Pons (tissue), 1 donor: ENCODE data around the gene BRAF.
"Not testable (repeated sequence)": the region's sequence is repeated elsewhere in the genome, so short reads cannot be mapped to it uniquely, and the experiment has no call there.

Experiments
- DNase-seq: peaks from one replicate; pipeline ENCODE4 v3.0.0-alpha.2; 2016; ENCODE audit warnings: low spot score

BRAF gene

DNA sequence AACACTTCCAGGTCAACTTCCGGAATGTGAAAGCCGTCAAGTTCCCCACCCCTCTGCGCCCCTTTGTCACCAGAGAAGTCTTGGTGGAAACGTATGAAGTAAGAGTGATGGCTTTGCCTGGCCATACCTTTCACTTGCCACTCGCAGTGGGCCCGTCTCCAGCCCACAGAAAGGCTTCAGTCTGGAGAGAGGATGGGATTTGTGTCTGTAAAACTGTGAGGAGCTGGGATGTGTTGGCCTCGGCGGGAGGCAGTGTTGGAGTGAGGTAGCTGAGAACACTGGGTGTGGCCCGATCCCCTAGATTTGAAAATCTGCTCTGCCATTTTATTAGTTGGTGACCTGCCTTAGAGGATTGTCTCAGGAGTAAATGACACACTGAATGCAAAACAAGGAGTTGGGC lies 245.5 kb downstream of the BRAF start:
- no peak for DNase-seq

DNA sequence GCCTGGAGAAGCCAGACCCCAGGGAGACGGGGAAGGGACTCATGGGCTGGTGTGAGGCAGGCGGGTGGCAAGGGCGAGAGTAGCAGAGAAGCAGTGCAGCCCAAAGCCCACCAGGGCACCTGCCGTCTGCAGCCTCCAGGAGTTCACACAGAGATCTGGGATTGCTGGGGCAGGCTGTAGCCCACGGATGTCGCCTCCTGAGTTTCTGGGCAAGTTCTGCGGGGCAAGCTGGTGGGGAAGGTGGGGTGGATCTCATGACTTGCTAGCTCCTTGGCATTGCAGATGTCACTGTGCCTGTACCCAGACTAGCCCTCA lies 246.0 kb downstream of the BRAF start:
- no peak for DNase-seq

DNA sequence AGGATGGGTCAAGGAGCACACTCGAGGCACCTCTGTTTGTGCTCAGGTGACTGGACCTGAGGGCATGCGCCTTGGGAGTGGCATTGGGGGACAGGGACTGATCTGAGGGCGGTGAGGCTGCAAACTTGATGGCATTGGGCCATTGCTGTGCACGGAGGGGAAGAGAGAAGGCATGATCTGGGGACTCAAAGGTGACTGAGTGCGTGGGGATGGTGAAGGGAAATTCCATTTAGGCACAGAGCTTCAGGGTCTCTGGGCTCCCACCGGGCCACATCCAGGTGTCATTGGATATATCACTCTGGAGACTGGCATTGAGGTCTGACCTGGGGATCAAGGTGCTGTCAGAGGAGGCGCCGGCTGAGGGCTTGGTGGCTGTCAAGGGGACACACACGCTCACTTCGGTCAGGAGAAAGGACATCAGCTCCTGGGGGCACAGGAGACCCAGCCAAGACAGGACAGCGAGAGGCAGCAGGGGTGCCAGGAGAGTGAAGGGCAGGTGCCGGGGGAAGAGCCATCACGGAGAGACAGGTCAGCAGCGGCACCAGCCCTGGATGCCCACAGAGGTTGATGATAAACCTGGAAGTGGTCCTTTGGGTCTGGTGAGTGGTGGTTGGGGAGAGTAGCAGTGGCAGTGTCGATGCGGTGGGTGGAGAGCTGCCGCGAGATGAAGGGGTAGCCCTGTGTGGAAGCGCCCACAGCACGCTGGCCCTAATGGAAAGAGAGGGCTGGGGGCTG lies 246.5 kb downstream of the BRAF start:
- DNase-seq = no peak

DNA sequence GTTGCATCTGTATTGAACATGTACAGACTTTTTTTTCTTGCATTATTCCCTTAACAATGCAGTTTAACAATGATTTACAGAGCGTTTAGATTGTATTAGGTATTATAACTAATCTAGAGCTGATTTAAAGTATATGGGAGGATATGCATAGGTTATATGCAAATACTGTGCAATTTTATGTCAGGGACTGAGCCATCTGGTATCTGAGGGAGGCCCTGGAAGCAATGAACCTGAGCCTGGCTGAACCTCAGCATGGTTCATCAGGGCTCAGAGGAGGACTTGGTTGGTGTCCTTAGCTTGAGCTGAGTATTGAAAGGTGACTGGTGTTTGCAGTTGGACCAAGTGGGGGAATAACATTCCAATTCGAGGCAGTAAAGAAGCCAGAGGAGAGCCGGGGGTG lies 247.2 kb downstream of the BRAF start:
- DNase-seq = no peak

DNA sequence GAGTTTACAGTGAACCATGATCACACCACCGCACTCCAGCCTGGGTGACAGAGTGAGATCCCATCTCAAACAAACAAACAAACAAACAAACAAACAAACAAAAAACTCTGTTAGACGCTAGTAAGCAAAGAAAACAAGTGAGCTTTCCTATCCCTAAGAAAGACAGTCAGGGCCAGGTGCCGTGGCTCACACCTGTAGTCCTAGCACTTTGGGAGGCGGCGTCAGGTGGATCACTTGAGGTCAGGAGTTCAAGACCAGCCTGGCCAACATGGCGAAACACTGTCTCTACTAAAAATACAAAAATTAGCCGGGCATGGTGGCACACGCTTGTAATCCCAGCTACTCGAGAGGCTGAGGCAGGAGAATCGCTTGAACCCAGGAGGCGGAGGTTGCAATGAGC lies 247.8 kb downstream of the BRAF start:
- DNase-seq = not testable (repeated sequence)

DNA sequence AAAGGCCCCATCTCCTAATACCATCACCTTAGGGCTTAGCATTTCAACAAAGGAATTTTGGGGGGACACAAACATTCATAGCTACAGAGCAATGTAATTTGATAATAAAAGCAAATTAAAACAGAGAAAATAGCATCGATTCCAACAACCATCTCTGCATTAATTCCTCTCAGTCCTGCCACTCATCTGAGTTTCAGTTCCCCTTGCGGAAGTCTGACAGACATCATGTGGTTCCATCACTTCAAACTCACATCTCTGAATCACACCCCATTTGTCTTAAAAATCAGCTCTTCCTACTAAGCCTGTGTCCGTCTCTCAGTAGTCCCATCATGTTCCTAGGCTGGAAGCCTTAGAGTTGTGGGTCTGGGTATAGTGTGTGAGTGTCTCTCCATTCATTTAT lies 248.4 kb downstream of the BRAF start:
- DNase-seq = peak; percentile 73

DNA sequence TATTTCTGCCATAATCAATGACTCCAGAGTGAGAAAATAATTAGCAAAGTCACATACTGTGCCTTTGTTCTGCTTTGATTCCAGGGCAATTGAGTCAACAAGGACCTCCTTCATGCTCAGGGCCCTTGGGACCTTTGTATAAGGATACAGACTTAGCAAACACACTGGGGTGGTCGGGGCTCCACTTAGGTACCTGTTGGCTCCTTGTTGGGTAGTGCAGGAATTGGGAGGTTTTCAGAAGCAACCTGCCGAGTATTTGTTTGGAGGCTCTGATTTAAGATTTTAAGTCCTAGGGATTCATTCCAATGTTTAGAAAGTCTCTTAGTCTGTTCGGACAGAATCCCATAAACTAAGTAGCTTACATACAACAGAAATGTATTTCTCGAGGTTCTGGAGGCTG lies 249.0 kb downstream of the BRAF start:
- DNase-seq = no peak

DNA sequence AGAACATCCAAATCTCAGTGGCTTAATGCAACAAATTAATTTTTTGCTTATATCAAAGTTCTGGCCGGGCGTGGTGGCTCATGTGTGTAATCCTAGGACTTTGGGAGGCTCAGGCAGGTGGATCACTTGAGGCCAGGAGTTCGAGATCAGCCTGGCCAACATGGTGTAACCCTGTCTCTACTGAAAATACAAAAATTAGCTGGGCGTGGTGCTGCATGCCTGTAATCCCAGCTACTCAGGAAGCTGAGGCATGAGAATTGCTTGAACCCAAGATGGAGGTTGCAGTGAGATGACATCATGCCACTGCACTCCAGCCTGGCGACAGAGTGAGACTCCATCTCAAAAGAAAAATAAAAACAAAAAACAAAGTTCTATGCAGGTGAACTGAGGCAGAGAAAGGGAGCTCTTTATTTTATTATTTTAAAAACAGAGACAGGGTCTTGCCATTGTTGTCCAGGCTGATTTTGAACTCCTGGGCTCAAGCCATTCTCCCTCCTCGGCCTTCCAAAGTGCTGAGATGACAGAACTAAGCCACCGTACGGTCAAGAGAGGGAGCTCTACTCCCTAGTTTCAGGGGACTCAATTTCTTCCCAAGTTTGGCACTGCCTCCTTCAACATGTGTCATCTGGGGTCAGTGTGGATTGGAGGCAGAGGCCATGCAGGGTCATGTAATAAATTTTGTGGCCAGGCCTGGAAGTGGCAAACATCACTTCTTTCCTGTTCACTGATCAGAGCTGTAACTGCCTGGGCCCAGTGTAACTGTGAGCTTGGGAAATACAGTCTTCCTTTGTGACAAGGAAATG lies 249.6 kb downstream of the BRAF start:
- DNase-seq = peak; percentile 93

DNA sequence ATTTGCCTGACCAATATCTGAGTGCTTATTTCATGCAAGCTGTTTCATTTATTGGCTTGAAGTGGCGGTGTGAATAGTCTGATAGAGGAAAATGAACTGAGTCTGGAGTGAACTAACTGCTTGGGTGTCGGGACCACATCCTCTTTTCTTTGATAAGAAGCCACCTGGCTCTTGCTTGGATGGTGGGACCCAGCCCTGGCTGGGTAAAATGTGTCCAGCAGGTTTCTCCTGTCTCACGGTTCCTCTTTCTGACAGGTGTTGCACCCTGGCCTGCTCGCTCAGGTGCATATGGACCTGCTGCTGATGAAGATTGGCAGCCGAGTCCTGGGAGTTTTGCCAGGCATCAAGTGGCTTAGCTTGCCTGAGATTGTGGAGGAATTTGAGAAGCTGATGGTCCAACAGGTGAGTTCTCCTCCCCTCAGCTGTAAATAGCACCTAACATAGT lies 250.4 kb downstream of the BRAF start:
- peak; percentile 42 for DNase-seq

DNA sequence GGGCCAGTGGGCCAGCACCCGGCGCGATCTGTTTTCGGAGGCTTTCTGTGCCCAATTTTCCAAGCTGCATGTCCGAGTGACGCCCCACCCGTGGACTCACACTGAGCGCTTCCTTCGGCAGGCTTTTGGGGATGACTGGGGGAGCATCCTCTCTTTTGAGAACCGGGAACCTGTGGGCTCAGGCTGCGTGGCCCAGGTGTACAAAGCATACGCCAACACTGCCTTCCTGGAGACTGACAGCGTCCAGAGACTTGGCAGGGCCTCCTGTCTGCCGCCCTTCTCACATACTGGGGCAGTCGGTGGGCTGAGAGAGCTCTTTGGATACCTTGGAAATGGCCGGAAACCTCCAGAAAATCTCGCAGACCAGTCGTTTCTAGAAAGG lies 251.0 kb downstream of the BRAF start:
- no peak for DNase-seq

- no peak for DNase-seq
These were observed 251.5 kb downstream of the BRAF start for GRCh38 chr7:140673063-140673773.

DNA sequence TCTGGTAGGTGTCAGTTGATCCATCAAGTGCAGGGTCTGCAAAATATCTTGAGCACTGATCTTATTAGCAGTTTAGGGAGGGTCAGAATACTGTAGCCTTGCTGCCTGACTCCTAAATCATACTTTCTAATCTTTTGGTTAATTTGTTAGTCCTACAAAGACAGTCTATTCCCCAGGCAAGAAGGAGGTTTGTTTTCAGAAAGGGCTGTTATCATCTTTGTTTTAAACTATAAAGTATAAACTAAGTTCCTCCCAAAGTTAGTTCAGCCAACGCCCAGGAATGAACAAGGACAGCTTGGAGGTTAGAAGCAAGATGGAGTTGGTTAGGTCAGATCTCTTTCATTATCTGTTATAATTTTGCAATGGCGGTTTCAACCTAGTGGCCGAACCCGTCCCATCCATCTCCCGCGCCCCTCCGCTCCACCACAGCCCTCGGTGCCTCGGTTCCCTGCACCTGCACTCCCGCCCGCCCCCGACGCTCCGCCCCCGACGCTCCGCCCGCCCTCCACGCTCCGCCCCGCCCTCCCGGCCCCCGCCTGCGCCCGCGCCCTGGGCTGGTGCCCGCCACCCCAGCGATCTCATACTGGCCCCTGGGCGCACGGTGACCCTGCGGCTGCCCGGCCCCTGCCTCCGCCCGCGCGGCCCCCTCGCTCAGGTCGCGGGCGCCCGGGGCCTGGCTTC lies 252.2 kb downstream of the BRAF start, which contains the start of gene ADCK2:
TSS of gene ADCK2 (plus strand) at position 564 of the 681 bp plus-strand sequence. CDS start 386 bp downstream, outside the sequence.
- peak; percentile 25 for DNase-seq

GRCh38 chr7:140671966-140672365 lies 252.8 kb downstream of the BRAF start:
- peak; percentile 15 for DNase-seq

DNA sequence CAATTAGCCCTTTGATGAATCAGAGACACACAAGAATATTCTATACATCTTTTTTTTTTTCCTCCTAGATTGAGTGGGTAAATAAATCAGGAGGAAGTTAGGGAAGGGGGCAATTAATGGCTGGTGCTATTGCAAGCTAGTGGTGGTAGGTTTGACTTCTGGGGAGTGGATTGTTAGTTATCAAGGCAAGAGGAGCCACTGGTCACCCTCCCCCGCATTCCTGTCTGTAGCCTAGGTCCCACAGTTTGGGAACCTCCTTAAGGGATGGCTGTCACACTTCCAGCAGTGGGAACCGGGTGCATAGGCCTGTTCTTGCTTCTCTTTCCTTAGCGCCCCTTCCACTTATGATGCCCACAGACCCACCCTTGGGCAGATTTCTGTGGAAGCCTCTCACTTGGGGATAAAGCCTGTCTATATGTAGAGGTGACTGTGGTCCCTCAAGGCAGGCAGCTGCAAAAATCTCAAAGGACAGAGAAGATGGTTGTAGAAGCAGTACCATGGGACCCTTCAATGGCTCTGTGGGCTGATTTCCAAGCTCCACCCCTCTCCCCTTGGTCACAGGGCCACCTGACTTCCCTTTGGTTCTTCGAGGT lies 254.3 kb downstream of the BRAF start:
- no peak for DNase-seq

DNA sequence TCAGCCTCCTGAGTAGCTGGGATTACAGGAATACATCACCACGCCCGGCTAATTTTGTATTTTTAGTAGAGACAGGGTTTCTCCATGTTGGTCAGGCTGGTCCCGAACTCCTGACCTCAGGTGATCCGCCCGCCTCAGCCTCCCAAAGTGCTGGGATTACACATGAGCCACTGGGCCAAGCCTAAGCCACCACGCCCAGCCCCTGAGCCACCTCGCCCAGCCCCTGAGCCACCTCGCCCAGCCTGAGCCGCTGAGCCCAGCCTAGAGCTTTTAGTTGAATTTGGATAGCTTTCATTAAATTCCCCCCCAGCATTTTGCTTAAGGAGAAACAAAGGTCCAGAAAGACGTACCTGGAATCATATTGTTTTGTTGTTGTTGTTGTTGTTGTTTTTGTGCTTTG lies 254.9 kb downstream of the BRAF start:
- DNase-seq = not testable (repeated sequence)

DNA sequence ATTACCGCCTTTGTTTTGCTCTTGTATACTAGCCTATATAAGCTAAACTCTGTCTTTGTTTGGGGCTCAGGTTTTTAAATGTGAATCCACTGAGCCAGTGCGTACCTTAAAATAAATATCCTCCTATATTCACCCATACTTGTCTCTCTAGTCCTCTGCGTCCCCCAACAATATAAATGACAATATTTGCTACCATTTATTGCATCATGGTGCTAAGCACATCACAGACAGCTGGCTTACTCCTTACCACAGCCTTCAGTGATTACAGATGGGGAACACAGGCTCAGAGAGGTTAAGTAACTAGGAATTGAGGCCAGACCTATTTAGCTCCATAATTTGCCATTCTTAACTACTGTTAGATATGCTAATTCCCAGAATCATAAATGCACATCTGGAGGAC lies 255.4 kb downstream of the BRAF start:
- DNase-seq = no peak
